Superior temporal gyrus (tissue), 1 donor: Measurements from ENCODE around the gene MRPL1.

Experiments
- DNase-seq: peaks from one replicate; pipeline ENCODE4 v3.0.0-alpha.2; 2016; ENCODE audit errors: extremely low spot score

The MRPL1 gene

DNA sequence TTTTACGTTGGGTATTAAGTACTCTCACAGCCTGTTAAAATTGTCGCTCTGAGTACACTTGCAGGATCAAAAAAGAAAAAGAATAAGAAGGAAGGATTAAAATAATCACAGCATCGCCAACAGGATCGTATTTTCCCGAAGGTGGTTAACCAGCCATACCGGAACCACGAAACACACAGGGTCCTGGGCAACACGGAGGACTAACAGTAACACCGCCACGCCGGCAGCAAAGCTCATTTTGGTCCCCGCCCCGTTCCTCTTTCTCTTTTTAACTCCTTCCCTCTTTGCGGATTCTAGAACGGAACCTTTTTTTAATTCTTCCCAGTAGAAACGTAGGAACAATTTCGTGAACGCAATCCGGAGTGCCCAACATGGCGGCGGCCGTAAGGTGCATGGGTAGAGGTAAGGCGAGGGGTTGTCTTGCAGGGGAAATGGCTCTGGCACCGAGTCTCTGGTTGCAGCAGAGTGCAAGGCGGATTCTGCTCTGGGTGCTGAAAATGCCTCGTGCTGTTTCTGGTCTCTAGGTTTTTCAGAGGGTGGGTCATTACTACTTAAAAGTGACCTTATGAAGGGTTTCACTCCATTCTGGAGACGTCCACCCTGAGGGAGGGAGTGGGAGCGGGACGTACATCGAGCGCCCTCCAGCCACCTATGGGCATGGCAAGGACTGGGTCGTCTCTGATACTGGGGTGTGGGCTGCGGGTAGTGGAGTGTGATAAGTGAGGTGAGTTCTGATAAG is at the start of gene MRPL1:
Gene MRPL1, plus strand, starts transcription at position 353 of the 739 bp plus-strand sequence. Its CDS starts 19 bp downstream, at position 372.
- DNase-seq = peak; percentile 97

DNA sequence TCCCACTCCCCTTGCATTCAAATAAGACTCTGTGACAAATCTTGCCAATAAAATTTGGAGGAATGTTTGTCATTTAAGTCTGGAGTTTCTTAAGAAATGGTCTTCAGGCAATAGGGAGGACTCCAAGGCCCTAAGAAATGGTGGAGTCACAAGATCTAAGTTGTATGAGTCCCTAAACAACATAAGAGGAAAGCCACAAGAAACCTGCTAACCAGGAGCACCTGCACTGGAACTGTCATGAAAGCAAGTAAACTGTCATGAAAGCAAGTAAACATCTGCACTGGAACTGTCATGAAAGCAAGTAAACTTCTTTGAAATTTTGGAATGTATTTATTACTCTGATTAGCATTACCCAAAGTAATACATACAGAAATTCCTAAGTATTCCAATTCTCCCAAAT is 47.0 kb upstream of the MRPL1 start:
- DNase-seq = no peak

DNA sequence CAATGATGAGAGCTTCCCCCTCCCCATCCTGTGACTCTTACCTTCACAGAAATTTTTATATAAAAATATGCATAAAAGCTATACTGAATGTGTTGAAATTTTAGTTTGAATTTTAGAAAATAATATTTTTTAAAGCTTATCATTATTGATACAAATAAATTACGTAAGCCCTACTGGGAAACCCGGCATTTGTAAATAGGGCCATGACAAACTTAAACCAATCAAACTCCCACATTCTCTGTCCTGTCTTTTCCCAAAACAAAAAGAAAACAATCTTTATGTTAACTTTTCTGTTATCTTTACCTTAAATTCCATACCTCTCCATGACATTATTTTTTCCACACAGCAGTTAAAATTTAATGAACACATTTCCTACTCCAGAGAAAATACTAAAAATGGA is 46.1 kb upstream of the MRPL1 start:
- DNase-seq = no peak

DNA sequence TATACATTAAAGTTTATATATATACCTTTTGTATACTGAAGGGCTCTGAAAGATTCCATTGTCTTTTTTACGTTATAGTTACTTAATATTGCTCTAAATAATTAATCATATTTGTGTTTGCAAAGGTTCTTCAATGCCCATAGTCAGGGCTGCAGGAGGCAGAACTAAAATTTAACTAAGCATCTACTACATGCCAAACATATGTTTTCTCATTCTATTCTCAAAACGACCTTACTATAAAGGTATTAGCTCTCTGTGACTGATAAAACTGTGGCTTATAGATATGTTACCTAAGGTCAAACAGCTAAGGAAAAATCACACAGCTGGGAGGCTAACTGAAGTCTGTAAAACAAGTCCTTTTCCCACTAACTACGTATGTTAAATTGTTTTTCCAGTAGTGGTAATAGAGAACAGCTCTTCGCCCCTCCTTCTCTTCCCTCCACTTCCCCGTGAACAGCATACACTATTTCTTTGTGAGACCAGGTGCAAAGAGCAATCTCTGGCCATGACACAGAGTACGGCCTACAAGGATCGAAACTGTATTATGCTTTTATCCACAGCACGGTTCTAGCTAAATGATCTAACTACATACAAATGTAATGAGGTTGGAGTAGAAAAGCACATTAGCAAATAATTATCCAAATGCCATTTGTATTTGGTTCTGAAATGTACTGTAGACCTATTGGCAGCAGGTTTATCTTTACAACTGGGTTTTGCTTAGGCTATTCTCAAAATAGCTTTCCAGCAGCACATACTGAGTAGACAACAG is 45.1 kb upstream of the MRPL1 start:
- peak; percentile 28 for DNase-seq

DNA sequence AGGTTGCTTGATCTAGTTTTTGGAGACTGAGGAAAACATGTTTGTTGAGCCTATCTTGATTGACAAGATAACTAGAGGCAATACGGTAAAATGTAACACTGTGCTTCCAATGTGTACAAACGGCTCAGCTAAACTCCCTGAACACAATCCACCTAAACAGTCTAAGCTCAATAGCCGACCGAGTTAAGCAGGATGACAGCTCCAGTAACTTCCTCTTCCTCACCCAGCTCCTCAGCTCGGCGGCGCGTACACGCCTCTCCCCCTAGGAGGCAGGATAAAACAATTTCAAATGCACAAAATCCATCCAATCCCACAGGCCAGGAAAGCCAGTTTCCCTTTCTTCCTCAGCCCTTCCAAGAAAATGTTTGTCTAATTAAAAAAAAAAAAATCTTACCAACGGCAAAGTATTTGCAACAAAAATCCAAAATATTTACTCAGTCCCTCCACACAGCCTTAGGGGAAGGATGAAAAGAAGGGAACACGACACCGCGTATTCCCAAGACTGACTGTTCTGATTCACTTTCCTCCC is 44.5 kb upstream of the MRPL1 start:
- peak; percentile 83 for DNase-seq

DNA sequence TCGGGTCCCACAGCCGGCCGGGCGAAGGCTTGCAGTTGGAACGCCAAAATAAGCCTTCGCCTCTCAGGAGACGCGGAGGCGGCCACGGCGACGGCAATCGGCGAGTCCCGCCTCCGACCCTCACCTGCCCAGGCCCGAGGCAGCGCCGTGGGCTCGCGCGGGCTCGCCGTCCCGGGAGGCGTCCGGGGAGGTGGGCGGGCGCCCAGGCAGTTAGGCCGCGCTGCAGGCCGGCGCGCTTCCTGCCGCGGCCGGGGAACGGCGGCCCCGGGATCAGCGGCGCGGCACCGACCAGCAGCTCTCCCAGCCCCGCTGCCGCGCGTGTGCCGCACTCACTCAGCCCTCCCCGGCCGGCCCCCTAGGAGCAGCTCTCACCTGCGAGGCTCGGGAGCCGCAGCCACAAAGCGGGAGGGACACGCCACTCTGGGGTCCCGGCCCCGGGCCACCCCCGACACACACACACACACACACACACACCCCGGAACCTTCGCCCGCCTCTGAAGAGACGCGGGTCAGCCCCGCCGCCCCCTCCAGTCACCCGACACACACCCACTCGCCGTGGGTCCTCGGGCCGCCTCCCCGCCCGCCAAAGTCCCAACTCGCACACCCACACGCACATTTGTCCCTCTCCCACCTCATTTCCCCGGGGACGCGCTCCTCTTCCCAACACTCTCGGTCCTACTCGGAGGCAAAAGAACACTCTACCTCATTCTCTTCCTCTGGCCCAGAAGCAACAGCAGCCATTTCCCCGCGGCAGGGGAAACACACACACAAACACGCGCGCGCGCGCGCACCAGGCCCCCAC is 43.8 kb upstream of the MRPL1 start, which contains the start of gene CNOT6L:
Gene CNOT6L, minus strand, starts transcription at position 767 of the 802 bp plus-strand sequence. Its CDS starts 60 bp downstream, at position 707.
- DNase-seq = peak; percentile 53

DNA sequence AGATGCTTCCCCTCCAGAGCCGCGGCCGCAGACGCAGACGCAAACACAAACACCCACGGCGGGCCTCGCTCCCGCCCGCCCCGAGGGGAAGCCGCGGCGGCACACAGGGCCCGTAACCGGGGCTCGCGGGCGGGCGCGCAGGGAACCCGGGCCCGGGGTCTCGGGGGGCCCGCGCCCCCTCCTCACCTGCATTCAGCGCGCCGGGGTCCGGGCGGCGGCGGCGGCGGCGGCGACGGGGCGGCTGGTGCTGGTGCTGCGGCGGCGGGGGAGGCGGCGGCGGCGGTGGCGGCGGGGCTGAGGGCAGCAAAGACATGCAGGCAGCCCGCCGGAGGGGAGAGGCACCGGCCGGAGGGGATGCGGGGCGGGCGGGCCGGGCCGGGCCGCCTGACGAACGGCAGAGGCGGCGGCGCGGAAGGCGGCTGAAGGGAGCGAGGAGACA is 43.2 kb upstream of the MRPL1 start:
- no peak for DNase-seq

DNA sequence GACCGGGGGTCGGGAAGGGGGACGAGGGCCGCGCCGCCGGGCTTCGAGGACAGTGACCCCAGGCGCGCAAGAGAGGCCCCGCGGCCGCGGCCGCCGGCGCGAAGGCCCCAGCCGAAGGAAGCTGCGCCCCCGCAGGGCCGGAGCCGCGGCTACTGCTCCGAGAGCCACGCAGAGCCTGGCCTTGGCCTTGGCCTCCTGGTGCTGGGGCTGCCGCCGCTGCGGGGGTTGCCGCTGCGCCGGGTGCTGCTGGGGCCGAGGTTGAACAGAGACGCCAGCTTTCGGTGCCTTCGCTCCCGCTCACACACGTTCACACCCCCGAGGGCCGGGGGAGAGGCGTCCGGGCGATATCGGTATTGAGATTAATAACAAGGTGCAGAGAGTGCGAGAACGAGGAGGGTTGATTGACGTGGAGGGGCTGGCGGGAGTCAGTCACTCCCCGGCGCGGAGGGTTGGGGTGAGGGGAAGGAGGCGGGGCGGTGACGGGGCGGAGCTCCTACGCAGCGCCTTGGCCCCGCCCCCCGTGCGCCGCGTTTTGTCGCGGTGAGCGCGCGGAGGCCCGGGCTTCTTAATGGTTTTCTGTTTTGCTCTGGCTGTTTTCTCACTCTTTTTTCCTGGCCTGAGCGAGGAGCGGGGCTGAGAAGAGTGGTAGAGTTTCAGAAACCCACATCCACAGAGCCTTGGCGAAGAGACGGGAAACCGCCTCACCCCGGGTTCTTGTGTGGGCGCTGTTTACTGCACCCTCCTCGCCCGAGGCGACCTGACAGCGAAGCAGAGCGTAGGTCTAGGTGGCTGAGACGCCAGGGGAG is 42.6 kb upstream of the MRPL1 start:
- DNase-seq = peak; percentile 91

DNA sequence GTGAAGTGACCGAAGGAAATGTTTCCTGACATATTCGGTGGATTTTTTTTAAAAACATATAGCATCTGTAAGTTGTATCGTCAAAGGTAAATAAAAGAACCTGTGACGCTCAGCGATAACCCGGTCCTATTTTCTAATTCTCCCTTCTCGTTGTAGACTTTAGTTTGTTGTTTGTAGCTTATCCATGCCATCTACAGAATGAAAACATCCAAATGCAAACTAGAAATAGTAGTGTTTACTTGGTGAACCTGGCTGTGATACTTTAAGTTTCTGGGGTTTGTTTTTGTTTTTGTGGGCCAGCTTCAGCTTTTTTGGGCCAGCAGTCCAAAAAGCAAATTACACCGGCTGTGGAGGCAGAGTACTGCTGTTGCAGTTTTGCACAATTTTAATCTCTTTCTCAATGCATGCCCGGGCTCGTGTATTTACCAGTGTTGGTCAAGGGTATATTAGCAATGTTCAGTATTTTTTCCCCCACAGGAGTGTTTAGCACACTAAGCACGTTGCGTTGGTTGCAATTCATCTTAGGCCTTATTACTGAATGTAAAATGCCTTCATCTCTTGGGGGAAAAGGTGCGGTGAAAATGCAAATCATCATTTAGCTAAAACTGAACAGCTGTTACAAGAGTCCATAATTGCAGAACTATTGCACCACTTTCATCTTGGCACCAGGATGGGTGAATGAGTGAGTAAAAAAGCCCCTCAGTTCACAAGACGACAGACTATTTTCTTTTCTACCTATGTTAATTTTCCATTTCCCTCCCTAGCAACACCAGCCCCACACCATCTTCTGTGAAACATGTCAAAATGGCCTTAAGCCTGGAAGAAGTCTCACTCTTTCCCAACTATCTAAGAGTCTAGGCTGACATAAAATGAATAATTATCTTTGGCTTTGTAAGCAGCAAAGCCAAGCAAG is 41.7 kb upstream of the MRPL1 start:
- DNase-seq = no peak

DNA sequence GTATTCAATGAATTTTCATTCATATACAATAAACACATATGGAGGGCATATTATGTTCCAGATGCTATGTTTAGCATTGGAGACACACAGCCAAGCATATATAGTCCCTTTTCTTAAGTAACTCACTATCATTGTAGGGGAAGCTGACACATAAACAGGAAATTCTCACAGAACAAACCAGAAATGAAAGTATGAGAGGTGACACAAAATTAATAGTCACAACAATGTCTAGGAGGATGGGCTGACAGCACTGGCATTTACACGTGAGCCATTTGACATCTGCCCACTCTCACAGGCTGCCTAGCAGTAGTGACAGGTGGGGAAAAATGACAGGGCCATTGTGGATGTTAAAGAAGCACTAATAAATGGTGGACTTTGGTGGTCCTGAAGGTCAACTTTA is 40.9 kb upstream of the MRPL1 start:
- DNase-seq = no peak

DNA sequence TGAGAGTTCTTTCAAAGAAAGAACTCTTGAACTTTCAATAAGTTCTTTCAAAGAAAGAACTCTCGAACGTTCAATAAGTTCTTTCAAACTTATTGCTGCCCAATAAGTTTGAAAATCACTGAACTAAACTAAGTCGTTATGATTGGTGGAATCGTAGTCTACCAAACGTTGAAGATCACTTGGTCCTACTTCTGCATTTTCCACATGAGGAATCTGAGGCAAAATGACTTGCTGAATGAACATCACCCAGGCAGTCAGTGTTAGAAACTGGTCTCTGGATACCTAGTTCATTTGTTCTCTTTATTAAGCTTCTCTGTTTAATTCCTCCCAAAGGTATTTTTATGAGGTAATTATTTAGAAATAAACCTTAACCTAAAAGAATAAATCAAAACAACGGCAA is 36.4 kb upstream of the MRPL1 start:
- DNase-seq = no peak

DNA sequence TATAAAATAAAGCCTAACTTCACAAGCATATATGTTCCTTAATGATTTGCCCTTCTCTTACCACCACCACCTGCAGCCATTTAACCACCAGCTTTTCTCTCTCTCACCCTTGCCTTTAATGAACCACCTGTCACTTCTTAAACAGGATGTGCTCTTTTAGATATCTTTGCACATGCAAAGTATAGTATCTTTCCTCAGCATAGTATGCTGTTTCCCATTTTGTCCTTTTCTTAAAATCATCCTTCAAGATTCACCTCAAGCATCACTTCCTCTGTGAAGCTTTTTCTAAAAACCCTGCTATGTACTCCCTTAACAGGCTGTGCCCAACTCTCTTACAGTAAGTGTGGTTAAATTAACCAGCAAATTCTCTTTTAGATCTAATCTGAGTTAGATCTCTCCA is 35.3 kb upstream of the MRPL1 start:
- no peak for DNase-seq

DNA sequence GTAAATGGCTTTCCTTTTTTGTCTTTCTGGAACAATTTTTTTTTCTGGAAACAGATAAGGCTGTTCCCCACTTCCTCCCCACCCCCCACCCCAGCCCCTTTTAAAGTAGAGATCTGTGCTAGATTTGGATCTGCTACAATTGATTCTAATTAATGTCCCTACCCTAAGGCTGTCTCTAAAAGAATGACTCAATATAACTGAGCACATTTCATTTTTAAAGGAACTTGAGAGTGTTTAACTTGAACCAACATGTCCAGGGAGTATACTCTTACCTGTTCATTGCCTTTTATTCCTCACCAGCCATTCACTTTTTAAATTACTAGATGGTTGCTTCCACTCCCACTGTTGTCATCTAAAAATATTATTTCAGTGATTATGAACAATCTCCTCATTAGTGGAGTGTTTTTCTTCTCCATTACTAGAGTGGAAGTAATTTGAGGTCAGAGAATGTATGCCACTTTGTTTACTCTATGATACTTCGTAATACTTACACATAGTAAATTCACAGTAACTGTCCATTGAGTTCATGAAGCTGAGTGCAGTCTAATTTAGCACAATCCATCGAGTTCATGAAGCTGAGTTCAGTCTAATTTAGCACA is 29.4 kb upstream of the MRPL1 start:
- DNase-seq = no peak

DNA sequence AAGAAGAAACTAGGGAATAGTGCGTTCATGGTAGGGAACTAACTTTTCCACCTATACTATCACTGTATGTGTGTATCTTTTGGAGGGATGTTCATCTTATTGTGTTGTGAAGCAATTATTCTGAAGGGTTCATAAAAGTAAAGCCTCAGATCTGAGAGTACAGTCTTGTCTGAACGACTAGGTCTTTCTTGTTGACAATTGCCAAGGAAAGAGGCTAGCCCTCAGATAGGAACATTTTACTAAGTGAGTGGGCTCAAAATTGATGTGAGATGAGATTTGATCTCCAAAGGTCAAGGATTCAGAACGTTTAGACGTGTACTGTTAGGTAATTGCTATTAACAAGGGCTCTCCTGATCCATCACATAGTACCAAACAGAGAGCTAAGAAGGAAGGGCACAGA is 28.2 kb upstream of the MRPL1 start:
- no peak for DNase-seq

DNA sequence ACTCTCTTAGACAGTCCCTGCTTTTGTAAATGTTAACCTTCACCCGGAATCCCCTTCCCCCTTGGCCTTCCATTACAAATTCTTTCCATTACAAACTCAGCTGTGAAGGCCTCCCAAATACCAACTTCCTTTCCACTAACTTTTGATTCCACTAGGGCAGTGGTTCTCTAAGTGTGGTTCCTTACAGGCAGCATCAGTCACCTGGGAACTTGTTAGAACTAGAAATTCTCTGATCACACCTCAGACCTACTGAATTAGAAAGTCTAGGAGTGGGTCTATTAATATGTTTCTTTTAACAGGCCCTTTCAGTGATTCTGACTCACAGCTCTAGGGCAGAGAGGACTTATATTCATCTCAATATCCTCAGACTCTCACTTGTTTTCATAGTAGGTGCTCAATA is 19.0 kb upstream of the MRPL1 start:
- no peak for DNase-seq

DNA sequence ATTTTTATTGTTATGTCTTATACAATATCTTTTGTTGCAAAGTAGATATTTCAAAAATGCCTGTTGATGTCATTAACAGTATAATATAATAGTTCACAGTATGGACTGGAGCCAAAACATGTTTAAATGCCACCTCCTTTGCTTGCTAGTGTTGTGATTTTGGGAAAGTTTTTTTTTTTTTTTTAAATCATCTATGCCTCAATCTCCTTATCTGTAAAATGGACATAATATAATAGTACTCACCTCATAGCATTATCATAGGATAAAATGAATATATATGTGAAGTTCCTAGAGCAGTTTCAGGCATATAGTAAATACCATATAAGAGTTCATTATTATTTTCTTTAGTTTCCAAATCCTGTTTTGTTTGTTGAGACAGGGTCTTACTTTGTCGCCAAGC is 18.3 kb upstream of the MRPL1 start:
- DNase-seq = no peak

DNA sequence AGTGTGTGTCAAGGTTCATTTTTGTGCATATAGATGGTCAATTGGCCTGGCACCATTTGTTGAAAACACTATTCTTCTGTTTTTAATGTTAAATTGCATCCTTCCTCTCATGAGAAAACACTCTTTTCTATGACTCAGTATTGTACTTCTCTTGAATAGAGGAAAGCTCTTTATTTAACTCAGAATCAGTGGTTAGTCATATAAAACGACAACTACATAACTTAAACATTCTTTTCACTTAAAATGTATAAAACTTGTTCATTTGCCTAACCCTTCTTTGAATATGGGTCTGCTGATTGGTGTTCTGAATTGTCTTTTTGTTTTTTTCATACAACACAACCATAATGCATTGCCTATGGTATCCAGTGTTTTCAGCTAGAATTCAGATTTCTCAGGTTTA is 17.2 kb upstream of the MRPL1 start:
- no peak for DNase-seq

DNA sequence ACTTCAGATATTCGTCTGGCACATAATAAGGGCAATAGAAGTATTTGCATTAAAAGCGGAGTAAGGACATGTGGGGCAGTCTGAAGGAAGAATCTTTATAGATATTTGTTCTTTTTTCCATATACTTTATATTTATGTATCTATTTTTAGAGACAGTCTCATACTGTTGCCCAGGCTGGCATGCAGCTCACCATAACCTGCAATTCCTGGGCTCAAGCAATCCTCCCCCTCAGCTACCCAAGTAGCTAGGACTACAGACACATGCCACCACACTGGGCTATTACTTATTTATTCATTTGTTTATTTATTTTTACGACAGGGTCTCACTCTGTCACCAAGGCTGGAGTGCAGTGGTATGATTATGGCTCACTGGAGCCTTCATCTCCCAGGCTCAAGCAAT is 16.7 kb upstream of the MRPL1 start:
- no peak for DNase-seq

DNA sequence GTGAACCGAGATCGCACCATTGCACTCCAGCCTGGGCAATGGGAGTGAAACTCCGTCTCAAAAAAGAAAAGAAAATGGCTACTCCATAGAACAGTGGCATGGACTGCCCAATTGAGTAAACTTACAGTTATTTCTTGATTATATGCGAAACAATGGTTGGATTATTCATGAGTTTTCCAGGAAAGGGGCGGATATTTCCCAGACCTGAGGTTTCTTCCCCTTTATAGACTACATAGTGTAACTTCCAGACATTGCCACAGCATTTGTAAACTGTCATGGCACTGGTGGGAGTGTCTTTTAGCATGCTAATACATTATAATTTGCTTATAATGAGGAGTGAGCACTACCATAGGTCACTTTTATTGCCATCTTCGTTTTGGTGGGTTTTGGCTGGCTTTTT is 14.1 kb upstream of the MRPL1 start:
- DNase-seq = no peak
